A549 (cell line): ENCODE results near the gene RAP2B. TPM values are rescaled to one million over a fixed set of nuclear protein-coding genes. Genes with fewer than 3 reads are reported as not detected.

Source experiments
- ATAC-seq, 2 experiments: fragments of 200-7000 bp in 1 of 2; fragments of >200 bp in 1 of 2; cut with Nextera tagmentation in 1 of 2; cut with Tn5 transposase in 1 of 2; 3 replicates each; pipeline versions ENCODE4 v1.8.0 to v1.9.1; 2018 to 2020; ENCODE audit warnings: mild to moderate bottlenecking in 1 of 2, moderate library complexity in 1 of 2
- CTCF ChIA-PET: fragments of 300-600 bp; sonication (Branson Sonifier 250); formaldehyde crosslinking; extraction: SDS; loops from one replicate; lab custom pipeline; 2021; ENCODE audit warnings: antibody characterized with exemption, inconsistent platforms; lab: Yijun Ruan, JAX
- POLR2A ChIA-PET: fragments of 350-600 bp; formaldehyde crosslinking; extraction: SDS; loops from one replicate; lab custom pipeline; 2021; ENCODE audit warnings: antibody characterized with exemption, inconsistent platforms; lab: Yijun Ruan, JAX
- DNase-seq, 2 experiments: peaks; one replicate each; pipeline versions ENCODE4 v3.0.0 to v3.0.0-alpha.2; 2011 to 2016; ENCODE audit warnings: low read depth in 1 of 2, low spot score in 1 of 2
- FAIRE-seq: peaks from 2 replicates; lab custom pipeline; 2011; peaks lifted over from hg19 to GRCh38; lab: Jason Lieb, UNC
- H3K27ac ChIP-seq, 2 experiments: fragments of >200 bp; sonication (Bioruptor Twin); formaldehyde crosslinking; 3 replicates each; pipeline ENCODE4 v1.5.1; 2016 to 2017
- H3K4me1 ChIP-seq: fragments of >200 bp; sonication (Bioruptor Twin); formaldehyde crosslinking; 3 replicates; pipeline ENCODE4 v1.6.1; 2016
- H3K4me2 ChIP-seq: fragments of >200 bp; sonication (Bioruptor Twin); formaldehyde crosslinking; 3 replicates; pipeline ENCODE4 v1.6.1; 2016
- H3K4me3 ChIP-seq: fragments of >200 bp; sonication (Bioruptor Twin); formaldehyde crosslinking; 3 replicates; pipeline ENCODE4 v1.5.1; 2016
- H3K9me3 ChIP-seq: fragments of >200 bp; sonication (Bioruptor Twin); formaldehyde crosslinking; 3 replicates; pipeline ENCODE4 v1.6.1; 2016
- CHD2 ChIP-seq: fragments of 150-350 bp; IDR thresholded peaks from 2 replicates; pipeline ENCODE4 v1.6.1; 2014; ENCODE audit warnings: low read length; ENCODE audit not compliant: partially characterized antibody
- EHMT2 ChIP-seq: fragments of 200-600 bp; sonication (generic); IDR thresholded peaks from 2 replicates; pipeline ENCODE4 v1.6.1; 2016; ENCODE audit warnings: antibody characterized with exemption, low read depth, mild to moderate bottlenecking, moderate library complexity
- FOSB ChIP-seq: fragments of 250-450 bp; sonication (Bioruptor Pico); IDR thresholded peaks from 2 replicates; pipeline ENCODE4 v1.5.0; 2020; ENCODE audit warnings: mild to moderate bottlenecking, moderate library complexity
- FOSL2 ChIP-seq, 2 experiments: fragments of 450-650 bp in 1 of 2; fragments of >200 bp in 1 of 2; sonication (Bioruptor Twin) in 1 of 2; formaldehyde crosslinking; IDR thresholded peaks; 2 replicates each; pipeline versions ENCODE4 v1.5.0 to v1.6.1; 2016 to 2020; ENCODE audit warnings: mild to moderate bottlenecking in 1 of 2, moderate library complexity in 1 of 2
- GATA3 ChIP-seq: IDR thresholded peaks from 2 replicates; pipeline ENCODE4 v1.6.1; 2012; ENCODE audit warnings: borderline replicate concordance
- MAZ ChIP-seq: fragments of 150-350 bp; IDR thresholded peaks from 2 replicates; pipeline ENCODE4 v1.6.1; 2014; ENCODE audit warnings: antibody characterized with exemption, low read depth, low read length, borderline replicate concordance
- NPAS2 ChIP-seq: fragments of 250-450 bp; sonication (Bioruptor Pico); IDR thresholded peaks from 2 replicates; pipeline ENCODE4 v1.8.0; 2022; ENCODE audit warnings: mild to moderate bottlenecking, moderate library complexity, borderline replicate concordance
- RCOR1 ChIP-seq: fragments of 150-350 bp; IDR thresholded peaks from 2 replicates; pipeline ENCODE4 v1.6.1; 2014; ENCODE audit warnings: antibody characterized with exemption, low read length, low read depth
- RFX5 ChIP-seq: fragments of 450-650 bp; IDR thresholded peaks from 2 replicates; pipeline ENCODE4 v1.7.1; 2014; ENCODE audit warnings: antibody characterized with exemption, mild to moderate bottlenecking, moderate library complexity
- RNF2 ChIP-seq: fragments of 200-600 bp; sonication (generic); IDR thresholded peaks from 2 replicates; pipeline ENCODE4 v1.6.1; 2016; ENCODE audit warnings: low read depth, mild to moderate bottlenecking, antibody characterized with exemption, moderate library complexity, borderline replicate concordance
- SMC3 ChIP-seq: fragments of >200 bp; sonication (Bioruptor Twin); formaldehyde crosslinking; IDR thresholded peaks from 3 replicates; pipeline ENCODE4 v1.6.1; 2018; ENCODE audit warnings: inconsistent platforms
- WGBS: methylation state at CpG from one replicate; pipeline ENCODE4 v1.1.6; 2017; ENCODE audit errors: missing lambda C conversion rate; 5-methylcytosine and 5-hydroxymethylcytosine counted together
- polyA plus RNA-seq, 4 experiments: library from polyadenylated mRNA; depleted of rRNA in 3 of 4; stranded (reverse); fragments of >200 nt; fragmentation: RNase III in 1 of 4; extraction: RNeasy Plus Mini Kit Qiagen cat#74134 plus additional on column Dnase treatment in 1 of 4; gene quantifications; 2 replicates in 3 of 4; 3 replicates in 1 of 4; pipeline ENCODE4 v1.2.3, GENCODE V29; 2011 to 2017
- TF ChIP-seq, protein P1 (sequence below): IDR thresholded peaks from 2 replicates; pipeline ENCODE4 v1.6.1; 2012
- TF ChIP-seq, protein P2 (sequence below): fragments of 150-350 bp; IDR thresholded peaks from 2 replicates; pipeline ENCODE4 v1.6.1; 2014; ENCODE audit warnings: low read depth, mild to moderate bottlenecking, low read length
- TF ChIP-seq, protein P3 (sequence below): fragments of 250-450 bp; sonication (Bioruptor Pico); IDR thresholded peaks from 2 replicates; pipeline ENCODE4 v1.5.0; 2020; ENCODE audit warnings: low read depth, mild to moderate bottlenecking, moderate library complexity
- TF ChIP-seq, protein P4 (sequence below): fragments of 450-650 bp; IDR thresholded peaks from 2 replicates; pipeline ENCODE4 v1.6.1; 2014; ENCODE audit warnings: antibody characterized with exemption
- TF ChIP-seq, protein P5 (sequence below): IDR thresholded peaks from 2 replicates; pipeline ENCODE4 v1.6.1; 2012

The RAP2B gene
- polyA plus RNA-seq, 2 of the 4 experiments (the other 2 are of a cell fraction): 5.6 to 6.7 TPM

DNA sequence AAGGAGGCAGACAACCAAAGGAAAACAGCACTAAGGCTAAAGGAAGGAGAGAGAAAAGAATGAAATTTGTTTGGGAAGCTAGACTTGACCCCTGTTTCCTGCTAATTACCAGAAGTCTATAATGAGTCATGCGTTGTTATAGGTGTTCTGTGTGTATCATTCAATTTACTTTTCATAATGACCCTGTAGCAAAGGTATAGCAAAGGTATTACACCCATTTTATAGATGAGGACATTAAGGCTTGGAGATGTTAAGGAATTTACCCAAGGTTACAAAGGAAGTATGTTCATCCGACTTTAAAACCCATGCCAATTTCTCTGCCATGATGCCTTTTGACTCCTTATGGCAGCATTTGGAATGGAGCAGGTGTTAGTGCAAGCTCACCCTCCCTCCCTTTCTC, 54.9 kb downstream of the RAP2B start:
- TF ChIP-seq GATA3 (no peak), RFX5 (no peak), FOSB (CRISPR knock-in tag) (no peak), RCOR1 (no peak), MAZ (no peak), NPAS2 (CRISPR knock-in tag) (no peak), FOSL2 (IDR thresholded peaks at IDR 0.05) (no peak), FOSL2 (CRISPR knock-in tag; IDR thresholded peaks at IDR 0.05) (no peak), CHD2 (no peak), RNF2 (no peak), SMC3 (no peak)
- TF ChIP-seq, protein P1, sequence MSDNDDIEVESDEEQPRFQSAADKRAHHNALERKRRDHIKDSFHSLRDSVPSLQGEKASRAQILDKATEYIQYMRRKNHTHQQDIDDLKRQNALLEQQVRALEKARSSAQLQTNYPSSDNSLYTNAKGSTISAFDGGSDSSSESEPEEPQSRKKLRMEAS: no peak
- TF ChIP-seq, protein P2, sequence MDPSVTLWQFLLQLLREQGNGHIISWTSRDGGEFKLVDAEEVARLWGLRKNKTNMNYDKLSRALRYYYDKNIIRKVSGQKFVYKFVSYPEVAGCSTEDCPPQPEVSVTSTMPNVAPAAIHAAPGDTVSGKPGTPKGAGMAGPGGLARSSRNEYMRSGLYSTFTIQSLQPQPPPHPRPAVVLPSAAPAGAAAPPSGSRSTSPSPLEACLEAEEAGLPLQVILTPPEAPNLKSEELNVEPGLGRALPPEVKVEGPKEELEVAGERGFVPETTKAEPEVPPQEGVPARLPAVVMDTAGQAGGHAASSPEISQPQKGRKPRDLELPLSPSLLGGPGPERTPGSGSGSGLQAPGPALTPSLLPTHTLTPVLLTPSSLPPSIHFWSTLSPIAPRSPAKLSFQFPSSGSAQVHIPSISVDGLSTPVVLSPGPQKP: no peak
- TF ChIP-seq, protein P3, sequence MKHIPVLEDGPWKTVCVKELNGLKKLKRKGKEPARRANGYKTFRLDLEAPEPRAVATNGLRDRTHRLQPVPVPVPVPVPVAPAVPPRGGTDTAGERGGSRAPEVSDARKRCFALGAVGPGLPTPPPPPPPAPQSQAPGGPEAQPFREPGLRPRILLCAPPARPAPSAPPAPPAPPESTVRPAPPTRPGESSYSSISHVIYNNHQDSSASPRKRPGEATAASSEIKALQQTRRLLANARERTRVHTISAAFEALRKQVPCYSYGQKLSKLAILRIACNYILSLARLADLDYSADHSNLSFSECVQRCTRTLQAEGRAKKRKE (CRISPR knock-in tag): no peak
- TF ChIP-seq, protein P4, sequence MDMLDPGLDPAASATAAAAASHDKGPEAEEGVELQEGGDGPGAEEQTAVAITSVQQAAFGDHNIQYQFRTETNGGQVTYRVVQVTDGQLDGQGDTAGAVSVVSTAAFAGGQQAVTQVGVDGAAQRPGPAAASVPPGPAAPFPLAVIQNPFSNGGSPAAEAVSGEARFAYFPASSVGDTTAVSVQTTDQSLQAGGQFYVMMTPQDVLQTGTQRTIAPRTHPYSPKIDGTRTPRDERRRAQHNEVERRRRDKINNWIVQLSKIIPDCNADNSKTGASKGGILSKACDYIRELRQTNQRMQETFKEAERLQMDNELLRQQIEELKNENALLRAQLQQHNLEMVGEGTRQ: no peak
- TF ChIP-seq, protein P5, sequence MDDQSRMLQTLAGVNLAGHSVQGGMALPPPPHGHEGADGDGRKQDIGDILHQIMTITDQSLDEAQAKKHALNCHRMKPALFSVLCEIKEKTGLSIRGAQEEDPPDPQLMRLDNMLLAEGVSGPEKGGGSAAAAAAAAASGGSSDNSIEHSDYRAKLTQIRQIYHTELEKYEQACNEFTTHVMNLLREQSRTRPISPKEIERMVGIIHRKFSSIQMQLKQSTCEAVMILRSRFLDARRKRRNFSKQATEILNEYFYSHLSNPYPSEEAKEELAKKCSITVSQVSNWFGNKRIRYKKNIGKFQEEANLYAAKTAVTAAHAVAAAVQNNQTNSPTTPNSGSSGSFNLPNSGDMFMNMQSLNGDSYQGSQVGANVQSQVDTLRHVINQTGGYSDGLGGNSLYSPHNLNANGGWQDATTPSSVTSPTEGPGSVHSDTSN: no peak
- TF ChIP-seq, all 56 proteins: peak for 0
- Histone ChIP-seq H3K4me1 (no peaks in the 10 kb centered on the region), H3K27ac (no peak overlapping the region), H3K4me3 (no peak overlapping the region), H3K9me3 (no peaks in the 10 kb centered on the region), H3K4me2 (no peak overlapping the region)
- ChIA-PET POLR2A (no interaction called here), CTCF (interaction anchor here (0.5 kb wide), 1 partner anchor 26 kb away, joined by 3 read pairs; no protein-coding TSS in a partner anchor)
- WGBS: 77% methylated on average over 2 of the region's 2 CpGs
- no peak for ATAC-seq
- DNase-seq: no peak
- FAIRE-seq: no peak

DNA sequence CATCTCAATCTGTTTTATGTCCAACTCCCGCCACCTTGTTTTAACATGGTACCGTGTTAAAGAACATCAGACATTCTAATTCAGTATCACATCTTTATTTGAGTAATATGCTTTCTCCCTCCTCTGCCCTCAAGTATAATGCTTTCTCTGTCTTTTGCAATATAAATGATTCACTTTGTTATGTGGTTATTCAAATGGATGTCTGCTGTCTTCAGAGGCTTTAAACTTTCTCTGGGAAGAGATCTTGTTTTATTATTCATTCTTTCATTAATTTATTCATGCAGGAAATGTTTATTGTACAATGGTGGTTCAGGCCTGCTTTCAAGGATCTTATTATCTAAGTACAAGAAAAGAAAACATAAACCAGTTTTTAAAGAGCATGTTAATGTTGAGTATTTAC, 57.1 kb downstream of the RAP2B start:
- DNase-seq (no peak), ATAC-seq (no peak), FAIRE-seq (no peak)
- Histone ChIP-seq H3K4me2 (no peak overlapping the region), H3K9me3 (no peaks in the 10 kb centered on the region), H3K4me3 (no peak overlapping the region), H3K27ac (no peak overlapping the region), H3K4me1 (no peaks in the 10 kb centered on the region)
- WGBS: 90% methylated on average over 2 of the region's 2 CpGs
- ChIA-PET POLR2A (no interaction called here), CTCF (no interaction called here)
- TF ChIP-seq EHMT2: no peak
